ENCODE results near the gene MALRD1.
A peak's percentile ranks its signal among the peaks of the same experiment; 100 is the strongest.
"Not testable (repeated sequence)": the region's sequence is repeated elsewhere in the genome, so short reads cannot be mapped to it uniquely, and the experiment has no call there.

MALRD1 gene

DNA sequence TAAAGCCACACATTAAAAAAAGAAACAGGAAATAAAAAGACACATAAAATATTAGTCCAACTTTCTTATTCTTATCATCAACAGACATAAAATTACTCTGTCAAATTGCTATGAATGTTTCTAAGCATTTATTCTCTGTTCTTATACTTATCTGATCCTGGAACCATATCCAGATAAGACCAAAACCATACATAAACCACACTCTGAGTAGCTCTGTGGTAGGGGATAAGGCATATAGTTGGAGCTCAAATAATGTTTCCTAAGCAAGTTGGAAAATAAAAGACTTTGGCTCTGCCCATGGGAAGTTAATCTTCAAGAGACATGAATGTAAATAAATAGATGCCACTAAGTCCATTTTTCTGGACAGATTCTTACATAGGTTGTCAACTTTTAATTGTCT, 664.6 kb downstream of the MALRD1 start:
- Histone ChIP-seq H3K4me1 (ENCODE audit: control insufficient read depth, insufficient read depth, low read length) (no peaks in the 10 kb centered on the region), H3K36me3 (ENCODE audit: control insufficient read depth, insufficient read depth, low read length) (no peaks in the 10 kb centered on the region), H3K9me3 (ENCODE audit: control insufficient read depth, insufficient read depth, low read length) (no peaks in the 10 kb centered on the region), H3K27me3 (ENCODE audit: control insufficient read depth, insufficient read depth, low read length) (no peaks in the 10 kb centered on the region), H3K4me3 (ENCODE audit: low read length) (no peak overlapping the region), H3K27ac (ENCODE audit: low read length) (no peak overlapping the region)
- no peak for DNase-seq (ENCODE audit: low read depth, low spot score)

DNA sequence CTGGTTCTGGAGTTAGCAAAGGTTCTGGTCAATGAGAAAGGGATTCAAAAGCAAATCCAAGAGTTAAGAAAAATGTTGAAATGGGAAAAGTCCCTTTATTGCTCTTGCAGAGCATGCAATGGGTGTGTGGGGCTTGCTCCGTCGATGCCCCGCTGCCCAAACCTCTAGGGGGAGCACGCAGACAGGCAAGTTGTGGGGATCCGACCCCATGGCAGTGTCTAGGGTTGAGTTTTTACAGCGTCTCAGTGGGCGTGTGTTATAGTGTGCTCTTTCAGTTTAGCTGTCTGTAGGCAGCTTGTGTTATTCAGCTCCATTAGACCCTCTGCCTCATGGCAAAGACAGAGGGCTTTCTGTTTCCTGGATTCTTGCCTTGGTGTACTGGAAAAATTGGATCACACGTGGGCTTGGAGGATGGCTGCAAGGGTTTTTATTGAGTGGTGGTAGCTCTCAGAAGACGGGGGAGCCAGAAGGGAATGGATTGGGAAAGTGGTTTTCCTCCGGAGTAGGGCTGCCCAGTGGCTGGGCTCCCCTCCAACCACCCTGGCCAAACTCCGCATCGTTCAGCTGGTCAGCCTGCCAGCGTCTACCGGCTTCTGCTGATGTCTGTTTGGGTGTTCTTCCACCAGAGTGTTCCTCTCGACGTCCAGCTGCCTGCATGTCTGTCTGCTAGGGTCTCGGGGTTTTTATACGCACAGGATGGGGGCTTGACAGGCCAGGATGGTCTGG, 665.4 kb downstream of the MALRD1 start:
- Histone ChIP-seq H3K9me3 (ENCODE audit: control insufficient read depth, insufficient read depth, low read length) (no peaks in the 10 kb centered on the region), H3K27me3 (ENCODE audit: control insufficient read depth, insufficient read depth, low read length) (no peaks in the 10 kb centered on the region), H3K4me3 (ENCODE audit: low read length) (no peak overlapping the region), H3K4me1 (ENCODE audit: control insufficient read depth, insufficient read depth, low read length) (no peaks in the 10 kb centered on the region), H3K27ac (ENCODE audit: low read length) (no peak overlapping the region), H3K36me3 (ENCODE audit: control insufficient read depth, insufficient read depth, low read length) (no peaks in the 10 kb centered on the region)
- no CpG with 5 or more reads among the region's 18 CpGs for WGBS (ENCODE audit: insufficient coverage, insufficient read length)
- peak; percentile 41 for DNase-seq (ENCODE audit: low read depth, low spot score)

DNA sequence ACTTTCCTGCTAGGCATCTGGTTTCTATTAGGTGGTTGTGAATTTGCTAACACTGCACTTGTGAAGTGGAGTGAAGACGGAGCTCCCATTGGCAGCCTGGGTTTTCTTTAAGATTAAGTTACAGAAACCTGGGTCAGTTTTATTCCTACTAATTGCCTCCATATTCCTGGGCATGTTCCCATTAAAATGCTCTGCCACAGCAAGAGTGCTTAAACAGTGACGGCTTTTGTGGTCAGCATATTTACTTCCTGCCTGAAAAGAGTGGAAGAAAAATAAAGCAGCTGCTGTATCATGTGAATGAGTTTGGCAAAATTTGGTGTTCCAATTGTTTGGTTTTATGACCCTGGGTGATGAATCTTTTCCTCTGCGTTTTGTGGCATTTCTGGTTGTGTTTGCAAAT, 670.7 kb downstream of the MALRD1 start:
- Histone ChIP-seq H3K9me3 (ENCODE audit: control insufficient read depth, insufficient read depth, low read length) (no peaks in the 10 kb centered on the region), H3K27me3 (ENCODE audit: control insufficient read depth, insufficient read depth, low read length) (no peaks in the 10 kb centered on the region), H3K36me3 (ENCODE audit: control insufficient read depth, insufficient read depth, low read length) (no peaks in the 10 kb centered on the region), H3K4me1 (ENCODE audit: control insufficient read depth, insufficient read depth, low read length) (no peaks in the 10 kb centered on the region), H3K4me3 (ENCODE audit: low read length) (no peak overlapping the region), H3K27ac (ENCODE audit: low read length) (no peak overlapping the region)
- WGBS (ENCODE audit: insufficient coverage, insufficient read length) = no CpG with 5 or more reads among the region's 3 CpGs
- no peak for DNase-seq (ENCODE audit: low read depth, low spot score)

DNA sequence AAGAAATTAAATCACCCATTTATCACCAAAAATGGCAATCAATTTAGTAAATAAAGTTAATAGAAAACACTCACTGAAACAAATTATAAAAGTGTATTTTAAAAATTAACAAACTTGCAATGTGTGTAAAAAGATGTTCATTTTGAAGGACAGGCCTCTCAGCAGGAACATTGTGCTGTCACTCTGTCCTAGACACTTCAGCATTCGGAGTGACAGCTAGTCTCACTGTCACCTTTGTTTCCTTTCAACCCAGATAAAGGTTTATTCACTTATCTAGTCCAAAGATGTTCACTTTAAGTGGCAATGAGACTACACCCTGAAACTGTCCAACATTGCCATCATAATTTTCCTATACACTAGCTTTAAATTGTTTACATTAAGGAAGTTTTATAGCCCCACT, 675.7 kb downstream of the MALRD1 start:
- Histone ChIP-seq H3K4me3 (ENCODE audit: low read length) (no peak overlapping the region), H3K36me3 (ENCODE audit: control insufficient read depth, insufficient read depth, low read length) (no peaks in the 10 kb centered on the region), H3K27ac (ENCODE audit: low read length) (no peak overlapping the region), H3K9me3 (ENCODE audit: control insufficient read depth, insufficient read depth, low read length) (no peaks in the 10 kb centered on the region), H3K27me3 (ENCODE audit: control insufficient read depth, insufficient read depth, low read length) (no peaks in the 10 kb centered on the region), H3K4me1 (ENCODE audit: control insufficient read depth, insufficient read depth, low read length) (no peaks in the 10 kb centered on the region)
- no CpG with 5 or more reads among the region's 1 CpG for WGBS (ENCODE audit: insufficient coverage, insufficient read length)
- no peak for DNase-seq (ENCODE audit: low read depth, low spot score)

DNA sequence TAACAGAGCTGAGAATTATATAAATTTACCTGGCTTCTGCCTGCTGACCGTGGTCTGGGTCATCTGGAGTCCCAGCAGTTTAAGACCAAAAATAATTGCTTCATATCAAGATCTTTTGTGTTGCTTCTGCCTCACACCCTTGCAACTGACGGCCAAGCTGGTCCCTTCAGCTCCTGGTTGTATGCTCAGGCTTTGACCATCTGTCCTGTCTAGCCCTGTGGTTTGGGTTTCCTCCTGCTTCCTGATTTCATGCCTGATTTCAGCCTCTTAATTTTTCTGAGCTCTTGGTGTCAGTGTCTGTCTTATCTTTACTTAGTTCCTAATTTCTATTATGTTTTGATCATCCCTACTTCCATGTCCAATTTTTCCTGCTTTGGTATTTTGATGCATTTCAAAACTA, 679.8 kb downstream of the MALRD1 start:
- Histone ChIP-seq H3K36me3 (ENCODE audit: control insufficient read depth, insufficient read depth, low read length) (no peaks in the 10 kb centered on the region), H3K4me1 (ENCODE audit: control insufficient read depth, insufficient read depth, low read length) (no peaks in the 10 kb centered on the region), H3K27me3 (ENCODE audit: control insufficient read depth, insufficient read depth, low read length) (no peaks in the 10 kb centered on the region), H3K4me3 (ENCODE audit: low read length) (no peak overlapping the region), H3K9me3 (ENCODE audit: control insufficient read depth, insufficient read depth, low read length) (no peaks in the 10 kb centered on the region), H3K27ac (ENCODE audit: low read length) (no peak overlapping the region)
- no CpG with 5 or more reads among the region's 2 CpGs for WGBS (ENCODE audit: insufficient coverage, insufficient read length)
- DNase-seq (ENCODE audit: low read depth, low spot score) = no peak

DNA sequence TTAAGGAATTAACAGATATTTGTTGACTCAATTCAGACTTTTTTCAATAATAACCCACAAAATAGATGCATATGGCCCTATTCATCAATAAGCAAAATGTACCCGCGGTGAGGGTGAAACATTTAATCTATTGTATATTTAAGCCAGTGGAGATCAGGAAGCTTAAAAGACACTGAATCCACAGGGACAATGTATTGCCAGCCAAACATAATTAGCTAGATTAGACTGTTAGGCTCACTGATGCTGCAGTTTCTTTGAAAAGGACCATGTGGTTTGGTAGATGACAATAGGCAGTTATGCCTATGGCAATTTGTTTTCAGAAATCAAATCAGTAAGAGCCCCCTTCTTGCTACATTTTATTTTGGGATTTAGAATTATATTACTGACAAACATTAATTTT, 680.4 kb downstream of the MALRD1 start:
- H3K9me3 ChIP-seq (ENCODE audit: control insufficient read depth, insufficient read depth, low read length) = no peaks in the 10 kb centered on the region
- H3K27ac ChIP-seq (ENCODE audit: low read length) = no peak overlapping the region
- H3K4me1 ChIP-seq (ENCODE audit: control insufficient read depth, insufficient read depth, low read length) = no peaks in the 10 kb centered on the region
- H3K27me3 ChIP-seq (ENCODE audit: control insufficient read depth, insufficient read depth, low read length) = no peaks in the 10 kb centered on the region
- no peak overlapping the region for H3K4me3 ChIP-seq (ENCODE audit: low read length)
- no peaks in the 10 kb centered on the region for H3K36me3 ChIP-seq (ENCODE audit: control insufficient read depth, insufficient read depth, low read length)
- WGBS (ENCODE audit: insufficient coverage, insufficient read length) = no CpG with 5 or more reads among the region's 2 CpGs
- DNase-seq (ENCODE audit: low read depth, low spot score) = no peak

DNA sequence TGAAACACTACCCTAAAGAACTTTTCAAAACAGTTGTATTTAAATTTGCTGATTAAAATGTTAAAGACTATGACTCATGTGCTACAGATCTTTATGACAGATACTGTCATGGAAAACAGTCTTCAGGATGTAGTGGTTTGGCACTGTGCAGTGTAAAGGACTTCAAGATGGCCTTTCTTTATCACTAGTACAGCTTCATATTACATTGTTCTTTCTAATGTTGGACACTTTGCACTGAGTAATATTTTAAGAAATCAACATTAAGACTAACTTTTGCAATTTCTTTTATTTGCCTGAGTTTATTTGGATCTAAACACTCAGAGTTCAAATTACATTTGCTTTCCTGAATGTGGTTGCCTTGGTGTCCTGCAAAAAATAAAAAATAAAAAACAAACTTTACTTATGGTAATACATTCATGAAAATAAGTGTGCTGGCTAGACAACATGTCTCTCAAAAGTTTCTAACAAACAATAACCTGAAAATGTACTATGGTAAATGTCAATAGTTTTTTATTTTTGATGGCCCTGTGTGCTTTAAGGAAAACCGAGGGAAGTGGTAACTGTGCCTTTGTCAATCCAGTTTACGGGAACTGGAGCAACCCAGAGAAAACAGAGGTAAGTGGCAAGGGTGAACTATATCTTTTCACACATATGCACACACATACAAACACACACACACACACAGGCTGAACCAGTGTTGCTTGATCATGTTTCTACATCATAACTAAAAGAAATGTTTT, 681.7 kb downstream of the MALRD1 start:
- H3K27ac ChIP-seq (ENCODE audit: low read length) = no peak overlapping the region

DNA sequence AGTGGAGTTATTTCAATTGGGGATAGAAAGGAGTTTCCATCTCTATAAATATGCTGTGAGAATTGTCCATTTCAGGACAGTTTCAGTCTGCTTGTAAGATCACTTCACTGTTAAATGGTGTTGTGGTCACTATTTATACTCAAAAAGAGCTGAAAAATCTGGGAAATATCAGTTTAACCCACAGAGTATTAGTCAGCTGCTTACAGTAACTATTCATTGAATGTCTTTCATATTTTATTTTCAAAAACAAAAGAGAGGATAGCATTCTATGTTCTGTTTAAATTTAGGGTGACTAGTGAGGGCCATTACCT, 682.3 kb downstream of the MALRD1 start:
- Histone ChIP-seq H3K36me3 (ENCODE audit: control insufficient read depth, insufficient read depth, low read length) (no peaks in the 10 kb centered on the region), H3K4me3 (ENCODE audit: low read length) (no peak overlapping the region), H3K27ac (ENCODE audit: low read length) (no peak overlapping the region), H3K9me3 (ENCODE audit: control insufficient read depth, insufficient read depth, low read length) (no peaks in the 10 kb centered on the region), H3K27me3 (ENCODE audit: control insufficient read depth, insufficient read depth, low read length) (no peaks in the 10 kb centered on the region), H3K4me1 (ENCODE audit: control insufficient read depth, insufficient read depth, low read length) (no peaks in the 10 kb centered on the region)
- no peak for DNase-seq (ENCODE audit: low read depth, low spot score)

More for the DNA sequence above, 681.7 kb downstream of the MALRD1 start:
- H3K4me1 ChIP-seq (ENCODE audit: control insufficient read depth, insufficient read depth, low read length) = no peaks in the 10 kb centered on the region
- H3K4me3 ChIP-seq (ENCODE audit: low read length) = no peak overlapping the region
- no peaks in the 10 kb centered on the region for H3K27me3 ChIP-seq (ENCODE audit: control insufficient read depth, insufficient read depth, low read length)
- no peak for DNase-seq (ENCODE audit: low read depth, low spot score)
- no peaks in the 10 kb centered on the region for H3K36me3 ChIP-seq (ENCODE audit: control insufficient read depth, insufficient read depth, low read length)
- no CpG with 5 or more reads among the region's 2 CpGs for WGBS (ENCODE audit: insufficient coverage, insufficient read length)
- no peaks in the 10 kb centered on the region for H3K9me3 ChIP-seq (ENCODE audit: control insufficient read depth, insufficient read depth, low read length)

DNA sequence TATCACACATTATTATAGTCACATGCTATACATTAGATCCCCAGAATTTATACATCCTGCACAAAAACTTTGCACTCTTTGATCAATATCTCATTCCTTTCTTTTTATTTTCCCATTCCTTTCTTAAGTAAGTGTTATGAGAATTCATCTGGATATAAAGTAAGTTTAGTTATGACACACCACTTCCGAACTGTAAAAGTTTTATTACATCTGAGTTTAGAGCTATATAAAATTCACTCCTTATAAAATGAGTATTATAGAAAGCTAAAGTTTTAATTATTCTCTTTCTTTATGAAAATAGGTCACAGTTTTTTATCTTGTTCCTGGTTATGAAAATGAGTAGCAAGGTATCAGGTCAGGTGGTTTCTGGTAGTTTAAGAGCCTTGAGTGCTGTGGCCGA, 683.0 kb downstream of the MALRD1 start:
- no peaks in the 10 kb centered on the region for H3K27me3 ChIP-seq (ENCODE audit: control insufficient read depth, insufficient read depth, low read length)
- H3K9me3 ChIP-seq (ENCODE audit: control insufficient read depth, insufficient read depth, low read length) = no peaks in the 10 kb centered on the region
- WGBS (ENCODE audit: insufficient coverage, insufficient read length) = no CpG with 5 or more reads among the region's 2 CpGs
- no peaks in the 10 kb centered on the region for H3K36me3 ChIP-seq (ENCODE audit: control insufficient read depth, insufficient read depth, low read length)
- no peak for DNase-seq (ENCODE audit: low read depth, low spot score)
- no peak overlapping the region for H3K27ac ChIP-seq (ENCODE audit: low read length)
- no peak overlapping the region for H3K4me3 ChIP-seq (ENCODE audit: low read length)
- no peaks in the 10 kb centered on the region for H3K4me1 ChIP-seq (ENCODE audit: control insufficient read depth, insufficient read depth, low read length)

DNA sequence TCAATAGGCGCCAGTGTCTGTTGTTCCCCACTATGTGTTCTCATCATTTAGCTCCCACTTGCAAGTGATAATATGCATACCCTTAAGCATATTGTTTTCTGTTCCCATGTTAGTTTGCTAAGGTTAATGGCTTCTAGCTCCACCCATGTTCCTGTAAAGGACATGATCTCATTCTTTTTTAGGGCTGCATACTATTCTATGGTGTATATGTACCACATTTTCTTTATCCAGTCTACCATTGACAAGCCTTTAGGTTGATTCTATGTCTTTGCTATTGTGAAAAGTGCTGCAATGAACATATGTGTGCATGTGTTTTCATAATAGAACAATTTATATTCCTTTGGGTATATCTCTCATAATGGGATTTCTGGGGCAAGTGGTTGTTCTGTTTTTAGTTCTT, 689.8 kb downstream of the MALRD1 start:
- no peaks in the 10 kb centered on the region for H3K4me1 ChIP-seq (ENCODE audit: control insufficient read depth, insufficient read depth, low read length)
- no CpG with 5 or more reads among the region's 1 CpG for WGBS (ENCODE audit: insufficient coverage, insufficient read length)
- H3K27me3 ChIP-seq (ENCODE audit: control insufficient read depth, insufficient read depth, low read length) = no peaks in the 10 kb centered on the region
- H3K9me3 ChIP-seq (ENCODE audit: control insufficient read depth, insufficient read depth, low read length) = no peaks in the 10 kb centered on the region
- DNase-seq (ENCODE audit: low read depth, low spot score) = no peak
- no peak overlapping the region for H3K4me3 ChIP-seq (ENCODE audit: low read length)
- H3K36me3 ChIP-seq (ENCODE audit: control insufficient read depth, insufficient read depth, low read length) = no peaks in the 10 kb centered on the region
- H3K27ac ChIP-seq (ENCODE audit: low read length) = no peak overlapping the region

DNA sequence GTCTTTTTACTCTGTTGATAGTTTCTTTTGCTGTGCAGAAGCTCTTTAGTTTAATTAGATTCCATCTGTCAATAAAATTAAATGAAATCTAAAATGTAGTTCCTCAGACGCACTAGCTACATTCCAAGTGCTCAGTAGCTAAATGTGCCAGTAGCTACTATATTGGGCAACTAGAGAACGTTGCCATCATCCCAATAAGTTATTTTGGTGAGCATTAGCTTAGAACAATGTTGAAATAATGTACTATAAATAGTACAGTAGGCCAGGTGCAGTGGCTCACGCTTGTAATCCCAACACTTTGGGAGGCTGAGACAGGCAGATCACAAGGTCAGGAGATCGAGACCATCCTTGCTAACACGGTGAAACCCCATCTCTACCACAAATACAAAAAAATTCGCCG, 690.6 kb downstream of the MALRD1 start:
- not testable (repeated sequence) for H3K4me3 ChIP-seq (ENCODE audit: low read length); H3K36me3 ChIP-seq (ENCODE audit: control insufficient read depth, insufficient read depth, low read length); DNase-seq (ENCODE audit: low read depth, low spot score); H3K4me1 ChIP-seq (ENCODE audit: control insufficient read depth, insufficient read depth, low read length); H3K27ac ChIP-seq (ENCODE audit: low read length); H3K9me3 ChIP-seq (ENCODE audit: control insufficient read depth, insufficient read depth, low read length); H3K27me3 ChIP-seq (ENCODE audit: control insufficient read depth, insufficient read depth, low read length)
- WGBS (ENCODE audit: insufficient coverage, insufficient read length) = no CpG with 5 or more reads among the region's 7 CpGs

Measured in iPS DF 6.9 (cell line).